Mucosa of rectum (tissue), 2 donors: ENCODE data around the gene AFF3.
A peak's percentile ranks its signal among the peaks of the same experiment; 100 is the strongest.

Source experiments
- H3K27ac ChIP-seq, 2 donors: one replicate each; pipeline ENCODE4 v1.7.0; 2013; ENCODE audit warnings: inconsistent platforms in 2 of 2, low read depth in 2 of 2, low read length in 2 of 2
- H3K27me3 ChIP-seq, 2 donors: one replicate each; pipeline ENCODE4 v1.7.0; 2013; ENCODE audit warnings: low read length in 2 of 2; ENCODE audit not compliant: control insufficient read depth in 2 of 2, insufficient read depth in 2 of 2
- H3K36me3 ChIP-seq, 2 donors: one replicate each; pipeline ENCODE4 v1.7.0; 2013; ENCODE audit warnings: low read length in 2 of 2; ENCODE audit not compliant: control insufficient read depth in 2 of 2, insufficient read depth in 2 of 2
- H3K4me1 ChIP-seq, 2 donors: one replicate each; pipeline ENCODE4 v1.7.0; 2013; ENCODE audit warnings: low read length in 2 of 2, mild to moderate bottlenecking in 1 of 2; ENCODE audit not compliant: control insufficient read depth in 2 of 2, insufficient read depth in 2 of 2
- H3K4me3 ChIP-seq, 2 donors: one replicate each; pipeline ENCODE4 v1.7.0; 2013; ENCODE audit warnings: low read length in 2 of 2
- H3K9ac ChIP-seq, 2 donors: one replicate each; pipeline ENCODE4 v1.7.0; 2013; ENCODE audit warnings: low read length in 2 of 2, low read depth in 1 of 2, mild to moderate bottlenecking in 1 of 2
- H3K9me3 ChIP-seq, 2 donors: one replicate each; pipeline ENCODE4 v1.7.0; 2013; ENCODE audit warnings: low read length in 2 of 2; ENCODE audit not compliant: control insufficient read depth in 2 of 2
- donor health status: healthy.
- donor health status: Normal muscosa, but diverticular disease.

AFF3 gene, protein sequence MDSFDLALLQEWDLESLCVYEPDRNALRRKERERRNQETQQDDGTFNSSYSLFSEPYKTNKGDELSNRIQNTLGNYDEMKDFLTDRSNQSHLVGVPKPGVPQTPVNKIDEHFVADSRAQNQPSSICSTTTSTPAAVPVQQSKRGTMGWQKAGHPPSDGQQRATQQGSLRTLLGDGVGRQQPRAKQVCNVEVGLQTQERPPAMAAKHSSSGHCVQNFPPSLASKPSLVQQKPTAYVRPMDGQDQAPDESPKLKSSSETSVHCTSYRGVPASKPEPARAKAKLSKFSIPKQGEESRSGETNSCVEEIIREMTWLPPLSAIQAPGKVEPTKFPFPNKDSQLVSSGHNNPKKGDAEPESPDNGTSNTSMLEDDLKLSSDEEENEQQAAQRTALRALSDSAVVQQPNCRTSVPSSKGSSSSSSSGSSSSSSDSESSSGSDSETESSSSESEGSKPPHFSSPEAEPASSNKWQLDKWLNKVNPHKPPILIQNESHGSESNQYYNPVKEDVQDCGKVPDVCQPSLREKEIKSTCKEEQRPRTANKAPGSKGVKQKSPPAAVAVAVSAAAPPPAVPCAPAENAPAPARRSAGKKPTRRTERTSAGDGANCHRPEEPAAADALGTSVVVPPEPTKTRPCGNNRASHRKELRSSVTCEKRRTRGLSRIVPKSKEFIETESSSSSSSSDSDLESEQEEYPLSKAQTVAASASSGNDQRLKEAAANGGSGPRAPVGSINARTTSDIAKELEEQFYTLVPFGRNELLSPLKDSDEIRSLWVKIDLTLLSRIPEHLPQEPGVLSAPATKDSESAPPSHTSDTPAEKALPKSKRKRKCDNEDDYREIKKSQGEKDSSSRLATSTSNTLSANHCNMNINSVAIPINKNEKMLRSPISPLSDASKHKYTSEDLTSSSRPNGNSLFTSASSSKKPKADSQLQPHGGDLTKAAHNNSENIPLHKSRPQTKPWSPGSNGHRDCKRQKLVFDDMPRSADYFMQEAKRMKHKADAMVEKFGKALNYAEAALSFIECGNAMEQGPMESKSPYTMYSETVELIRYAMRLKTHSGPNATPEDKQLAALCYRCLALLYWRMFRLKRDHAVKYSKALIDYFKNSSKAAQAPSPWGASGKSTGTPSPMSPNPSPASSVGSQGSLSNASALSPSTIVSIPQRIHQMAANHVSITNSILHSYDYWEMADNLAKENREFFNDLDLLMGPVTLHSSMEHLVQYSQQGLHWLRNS (N-terminal part only)

DNA sequence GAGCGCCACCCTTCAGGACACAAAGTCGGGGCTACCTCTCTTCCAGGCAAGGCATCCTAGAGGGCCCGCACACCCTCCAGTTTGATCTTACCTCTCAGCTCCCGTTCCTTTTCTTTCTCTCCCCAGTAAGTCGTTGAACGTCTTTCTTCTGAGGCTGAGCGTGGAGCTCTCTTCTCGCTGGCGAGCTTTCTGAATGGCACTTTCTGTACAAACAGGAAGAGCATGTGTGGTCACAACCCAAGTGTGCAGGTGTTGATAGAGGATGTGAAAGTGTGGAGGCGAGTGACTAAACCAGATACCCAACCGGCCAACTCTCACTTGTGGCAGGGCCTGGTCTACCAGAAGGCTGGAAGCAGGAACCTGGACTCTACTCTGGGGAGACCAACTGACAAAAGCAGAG lies at the start of gene AFF3:
Gene AFF3 (minus strand): TSS at position 198 of the 400 bp plus-strand sequence. CDS start 38,136 bp downstream, outside the sequence.
- no peak within 1 kb of the TSS for H3K9ac ChIP-seq
- H3K4me1 ChIP-seq = no peaks in the 10 kb centered on the region
- peaks cover 0 to 2% of the 10 kb centered on the region in 2 donors for H3K27me3 ChIP-seq
- H3K36me3 ChIP-seq = no peaks in the 10 kb centered on the region
- peak within 1 kb of the TSS in 1 of 2 donors; percentile 67 for H3K4me3 ChIP-seq
- H3K27ac ChIP-seq = peak within 1 kb of the TSS in 1 of 2 donors; percentile 32
- no peaks in the 10 kb centered on the region for H3K9me3 ChIP-seq

DNA sequence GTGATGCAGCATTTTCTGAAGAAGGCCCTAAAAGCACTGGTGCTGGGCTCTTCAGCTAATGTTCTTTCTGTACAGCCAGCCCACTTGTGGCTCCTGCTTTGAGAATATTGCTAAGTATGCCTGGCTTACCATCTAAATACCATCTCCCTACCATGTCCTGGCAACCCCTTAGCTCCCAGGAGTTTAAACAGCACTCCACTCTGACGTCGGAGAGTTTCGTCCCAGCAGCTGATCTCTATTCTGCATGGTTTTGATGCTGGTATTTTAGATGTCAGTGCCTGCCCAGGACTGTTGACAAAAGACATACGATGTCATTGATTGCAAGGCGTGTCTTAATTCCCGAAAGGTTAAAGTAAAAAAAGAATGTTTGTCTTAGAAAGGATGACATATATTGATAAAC lies 47.0 kb upstream of the AFF3 start:
- Histone ChIP-seq H3K4me3 (no peak overlapping the region), H3K9ac (no peak overlapping the region), H3K36me3 (no peaks in the 10 kb centered on the region), H3K4me1 (no peaks in the 10 kb centered on the region), H3K27ac (no peak overlapping the region), H3K27me3 (no peaks in the 10 kb centered on the region), H3K9me3 (no peaks in the 10 kb centered on the region)

DNA sequence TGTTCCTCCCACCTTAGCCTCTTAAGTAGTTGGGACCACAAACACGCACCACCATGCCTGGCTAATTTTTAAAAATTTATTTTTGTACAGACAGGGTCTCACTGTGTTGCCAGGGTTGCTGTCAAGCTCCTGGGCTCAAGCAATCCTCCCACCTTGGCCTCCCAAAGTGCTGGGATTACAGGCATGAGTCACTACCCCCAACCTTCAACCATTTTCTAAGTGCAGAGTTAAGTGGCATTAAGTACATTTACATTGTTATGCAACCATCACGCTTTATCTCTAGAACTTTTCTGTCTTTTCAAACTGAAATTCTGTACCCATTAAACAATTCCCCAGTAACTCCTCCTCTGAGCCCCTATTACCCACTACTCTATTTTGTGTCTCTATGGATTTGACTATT lies 45.9 kb upstream of the AFF3 start:
- no peak overlapping the region for H3K27ac ChIP-seq
- no peaks in the 10 kb centered on the region for H3K4me1 ChIP-seq
- no peaks in the 10 kb centered on the region for H3K36me3 ChIP-seq
- no peak overlapping the region for H3K4me3 ChIP-seq
- no peaks in the 10 kb centered on the region for H3K9me3 ChIP-seq
- H3K27me3 ChIP-seq = no peaks in the 10 kb centered on the region
- H3K9ac ChIP-seq = no peak overlapping the region

DNA sequence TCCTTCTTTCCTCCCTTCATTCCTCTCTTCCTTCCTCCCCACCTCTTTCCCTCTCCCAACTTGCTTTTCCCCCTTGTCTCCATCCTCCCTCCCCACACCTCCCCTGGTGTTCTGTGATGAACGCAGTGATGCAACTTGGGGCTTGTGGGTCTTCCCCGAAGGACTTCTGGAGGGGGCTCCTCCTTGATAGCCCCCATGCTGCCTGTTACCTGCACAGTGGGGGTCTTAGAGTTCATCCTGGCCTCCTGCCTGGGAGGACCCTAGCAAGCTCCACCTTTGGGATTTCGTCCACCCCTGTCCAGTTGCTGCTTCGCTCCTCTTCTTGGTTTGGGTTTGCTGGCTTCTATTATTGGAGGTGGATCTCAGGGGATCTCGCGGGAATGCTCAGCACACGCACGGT lies 43.7 kb upstream of the AFF3 start:
- Histone ChIP-seq H3K4me3 (no peak overlapping the region), H3K27me3 (no peaks in the 10 kb centered on the region), H3K4me1 (no peaks in the 10 kb centered on the region), H3K27ac (no peak overlapping the region), H3K36me3 (no peaks in the 10 kb centered on the region), H3K9me3 (no peaks in the 10 kb centered on the region), H3K9ac (no peak overlapping the region)

DNA sequence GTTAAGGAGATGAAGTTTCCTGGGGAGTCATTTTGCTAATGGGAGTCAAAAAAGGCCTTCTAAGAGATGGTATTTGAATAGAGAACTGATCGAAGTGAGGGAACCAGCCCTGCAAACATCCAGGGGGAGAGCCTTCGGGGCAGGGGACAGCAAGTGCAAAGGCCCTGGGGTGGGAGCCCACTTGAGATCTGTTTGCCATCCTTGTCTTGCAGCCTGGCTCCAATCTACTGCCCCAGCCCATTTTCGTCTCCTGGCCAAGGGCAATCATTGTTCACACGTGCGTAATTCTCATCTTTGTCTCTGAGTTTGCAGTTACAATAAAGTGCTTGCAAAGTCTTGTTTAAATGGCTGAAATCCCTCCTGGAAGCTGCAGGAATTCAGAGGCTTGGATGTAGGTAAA lies 43.1 kb upstream of the AFF3 start:
- H3K4me3 ChIP-seq = no peak overlapping the region
- H3K36me3 ChIP-seq = no peaks in the 10 kb centered on the region
- H3K9ac ChIP-seq = no peak overlapping the region
- no peak overlapping the region for H3K27ac ChIP-seq
- no peaks in the 10 kb centered on the region for H3K27me3 ChIP-seq
- no peaks in the 10 kb centered on the region for H3K4me1 ChIP-seq
- no peaks in the 10 kb centered on the region for H3K9me3 ChIP-seq

DNA sequence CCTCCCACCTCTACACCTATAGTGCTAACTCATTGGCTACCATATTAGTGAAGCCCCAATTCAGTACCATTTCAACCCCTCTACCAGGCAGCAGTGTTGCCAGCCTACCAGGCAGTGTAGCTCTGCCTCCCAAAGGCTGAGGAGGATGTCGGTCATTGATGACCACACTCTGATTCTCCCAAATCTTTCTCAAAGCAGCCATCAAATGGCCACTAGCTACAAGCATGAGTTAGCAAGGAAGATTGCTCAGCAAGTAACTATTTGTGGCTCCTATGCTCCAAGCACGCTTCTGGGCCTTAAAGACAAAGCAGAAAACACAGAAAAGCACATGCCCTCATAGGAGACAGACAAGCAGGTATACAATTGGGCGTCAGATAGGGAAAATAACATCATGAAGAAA lies 42.7 kb upstream of the AFF3 start:
- Histone ChIP-seq H3K27ac (no peak overlapping the region), H3K9me3 (no peaks in the 10 kb centered on the region), H3K27me3 (no peaks in the 10 kb centered on the region)

DNA sequence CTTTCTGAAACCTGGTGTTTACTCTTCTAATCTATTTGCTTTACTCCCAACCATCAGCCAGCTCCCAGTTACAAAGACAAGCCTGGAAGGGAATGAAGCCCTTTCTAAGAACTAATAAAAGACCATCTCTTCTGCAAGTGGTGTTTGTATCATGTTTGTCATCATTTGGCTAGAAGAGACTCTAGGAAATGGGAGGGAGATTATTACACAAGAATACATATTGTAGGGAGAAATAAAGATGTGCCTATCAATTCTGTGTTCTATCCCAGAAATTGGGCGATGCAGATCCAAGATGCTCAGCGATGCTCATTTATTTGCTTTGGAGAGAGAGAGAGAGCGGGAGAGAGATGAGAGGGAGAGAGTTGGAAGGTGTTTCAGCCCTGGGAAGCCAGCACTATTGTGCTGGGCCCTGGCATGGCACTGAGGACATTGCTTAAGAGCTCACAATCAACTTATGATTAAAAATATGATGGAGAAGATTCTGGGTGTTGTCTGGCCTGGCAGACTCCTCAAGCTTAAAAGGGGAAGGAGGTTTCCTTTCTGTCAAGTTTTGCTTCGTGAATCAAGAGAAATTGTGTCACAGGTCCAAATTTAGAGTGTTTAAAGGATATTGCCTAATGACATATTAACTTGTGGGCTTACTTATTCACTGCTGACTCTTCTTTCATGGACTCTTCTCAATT lies 41.8 kb upstream of the AFF3 start:
- Histone ChIP-seq H3K9me3 (no peaks in the 10 kb centered on the region), H3K4me3 (no peak overlapping the region), H3K9ac (no peak overlapping the region), H3K27ac (no peak overlapping the region), H3K4me1 (no peaks in the 10 kb centered on the region), H3K27me3 (no peaks in the 10 kb centered on the region), H3K36me3 (no peaks in the 10 kb centered on the region)

More for the DNA sequence above, 42.7 kb upstream of the AFF3 start:
- no peak overlapping the region for H3K4me3 ChIP-seq
- no peaks in the 10 kb centered on the region for H3K4me1 ChIP-seq
- H3K9ac ChIP-seq = no peak overlapping the region
- H3K36me3 ChIP-seq = no peaks in the 10 kb centered on the region

DNA sequence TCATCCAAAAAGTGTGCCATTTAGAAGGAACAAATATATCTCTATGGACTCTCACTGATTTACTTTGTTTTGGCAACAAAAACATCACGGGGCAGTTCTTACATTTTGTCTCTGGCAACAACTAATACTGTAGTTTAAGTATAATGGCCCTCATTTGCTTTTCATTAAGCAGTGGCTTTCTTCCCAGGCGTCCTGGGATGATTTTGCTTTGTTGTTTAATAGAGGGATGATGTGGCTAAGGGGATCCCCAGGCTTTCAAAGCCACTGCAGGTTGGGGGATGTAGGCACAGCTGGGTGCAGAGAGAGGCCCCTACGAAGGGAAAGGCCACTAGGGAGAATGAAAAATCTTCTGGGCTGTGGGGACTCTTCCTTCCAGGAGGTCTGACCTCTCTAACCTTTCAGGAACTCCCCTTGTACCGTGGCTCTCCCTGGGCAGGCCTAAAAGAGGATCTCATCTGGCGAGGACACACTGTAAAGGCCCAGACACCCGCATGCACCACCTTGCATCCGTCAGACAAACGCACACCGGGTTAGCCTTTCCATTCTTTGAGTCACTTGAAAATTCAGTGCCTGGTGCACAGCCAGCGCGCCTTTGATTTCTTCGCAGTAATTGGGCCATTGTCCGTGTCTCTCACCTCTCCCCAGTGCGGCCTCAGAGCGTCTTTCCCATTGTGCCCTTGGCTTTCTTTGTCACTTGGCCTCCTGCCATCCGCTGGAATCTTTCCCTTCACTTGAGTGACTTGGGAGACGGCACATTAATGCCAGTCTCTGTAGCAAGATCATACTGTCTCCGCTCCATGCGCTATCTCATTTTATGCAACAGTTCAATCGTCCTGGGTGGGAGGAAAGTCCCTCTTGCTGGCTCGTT lies 40.3 kb upstream of the AFF3 start:
- Histone ChIP-seq H3K4me3 (no peak overlapping the region), H3K27ac (no peak overlapping the region), H3K27me3 (no peaks in the 10 kb centered on the region), H3K36me3 (no peaks in the 10 kb centered on the region), H3K9me3 (no peaks in the 10 kb centered on the region), H3K9ac (no peak overlapping the region), H3K4me1 (no peaks in the 10 kb centered on the region)

DNA sequence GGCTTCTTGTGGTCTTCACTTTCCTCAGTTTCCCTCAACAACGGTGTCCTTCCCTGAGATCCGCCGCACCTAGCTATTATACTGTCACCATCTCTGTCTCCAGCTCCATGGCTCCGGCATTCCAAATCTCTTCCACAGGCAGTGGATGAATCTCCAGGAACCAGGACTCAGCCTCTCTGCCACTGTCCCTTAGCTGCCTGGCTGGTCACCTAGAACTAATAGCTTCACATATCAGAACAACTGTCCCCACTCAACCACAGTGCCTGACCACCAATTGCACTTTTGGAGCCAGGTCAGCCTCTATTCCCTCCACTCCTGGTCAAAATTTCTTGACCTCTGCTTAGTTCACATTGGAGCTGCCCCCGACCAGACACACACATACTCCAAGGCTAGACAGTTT lies 38.1 kb upstream of the AFF3 start:
- Histone ChIP-seq H3K9me3 (no peaks in the 10 kb centered on the region), H3K27ac (no peak overlapping the region), H3K36me3 (no peaks in the 10 kb centered on the region)

More for the DNA sequence above, 38.1 kb upstream of the AFF3 start:
- Histone ChIP-seq H3K9ac (no peak overlapping the region), H3K4me3 (no peak overlapping the region), H3K27me3 (no peaks in the 10 kb centered on the region), H3K4me1 (no peaks in the 10 kb centered on the region)
